Inflammatory macrophage treated with lipopolysaccharide for 1 hour (primary cell): ENCODE measurements around the gene CCM2L.

Experiments
- DNase-seq, 2 donors: peaks; one replicate each; pipeline ENCODE4 v3.0.0-alpha.2; 2020 to 2022

CCM2L gene

DNA sequence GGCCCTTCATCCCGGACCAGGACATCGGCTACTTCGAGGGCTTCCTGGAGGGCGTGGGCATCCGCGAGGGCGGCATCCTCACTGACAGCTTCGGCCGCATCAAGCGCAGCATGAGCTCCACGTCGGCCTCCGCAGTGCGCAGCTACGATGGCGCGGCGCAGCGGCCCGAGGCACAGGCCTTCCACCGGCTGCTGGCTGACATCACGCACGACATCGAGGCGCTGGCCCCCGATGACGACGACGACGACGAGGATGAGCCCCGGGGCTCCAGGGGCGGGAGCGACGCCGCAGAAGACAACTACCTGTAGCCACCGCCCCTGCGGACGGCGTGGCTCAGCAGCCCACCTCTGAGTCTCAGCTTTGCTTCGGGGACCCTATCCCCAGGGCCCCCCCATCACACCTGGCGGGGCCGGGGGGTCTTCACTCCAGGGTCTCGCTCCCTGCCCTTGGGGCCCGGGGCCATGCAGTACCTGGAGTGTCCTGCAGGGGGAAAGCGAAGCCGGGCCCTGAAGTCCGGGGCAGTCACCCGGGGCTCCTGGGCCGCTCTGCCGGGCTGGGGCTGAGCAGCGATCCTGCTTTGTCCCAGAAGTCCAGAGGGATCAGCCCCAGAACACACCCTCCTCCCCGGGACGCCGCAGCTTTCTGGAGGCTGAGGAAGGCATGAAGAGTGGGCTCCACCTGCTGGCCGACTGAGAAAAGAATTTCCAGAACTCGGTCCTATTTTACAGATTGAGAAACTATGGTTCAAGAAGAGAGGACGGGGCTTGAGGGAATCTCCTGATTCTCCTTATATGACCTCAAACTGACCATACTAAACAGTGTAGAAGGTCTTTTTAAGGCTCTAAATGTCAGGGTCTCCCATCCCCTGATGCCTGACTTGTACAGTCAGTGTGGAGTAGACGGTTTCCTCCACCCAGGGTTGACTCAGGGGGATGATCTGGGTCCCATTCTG, 21.0 kb downstream of the CCM2L start:
- peak; percentile 66 to 83 for DNase-seq

DNA sequence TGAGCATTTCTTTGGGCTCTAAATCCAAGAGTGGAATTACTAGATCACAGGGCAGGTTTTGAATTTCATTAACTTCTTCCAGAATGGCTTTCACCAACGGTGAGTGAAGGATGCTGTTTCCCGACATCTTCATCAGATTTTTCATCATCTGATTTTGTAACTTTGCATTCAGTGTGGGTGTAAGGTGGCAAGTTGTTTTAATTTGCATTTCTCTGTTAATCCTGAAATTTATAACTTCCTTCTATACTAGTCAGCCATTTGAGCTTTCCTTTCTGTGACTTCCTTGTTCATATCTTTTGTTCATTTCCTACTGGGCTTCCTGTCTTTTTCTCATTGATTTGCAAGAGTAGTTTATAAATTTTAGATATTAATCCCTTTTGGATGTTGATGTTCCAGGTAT, 23.1 kb downstream of the CCM2L start:
- peak; percentile 76 to 77 for DNase-seq

DNA sequence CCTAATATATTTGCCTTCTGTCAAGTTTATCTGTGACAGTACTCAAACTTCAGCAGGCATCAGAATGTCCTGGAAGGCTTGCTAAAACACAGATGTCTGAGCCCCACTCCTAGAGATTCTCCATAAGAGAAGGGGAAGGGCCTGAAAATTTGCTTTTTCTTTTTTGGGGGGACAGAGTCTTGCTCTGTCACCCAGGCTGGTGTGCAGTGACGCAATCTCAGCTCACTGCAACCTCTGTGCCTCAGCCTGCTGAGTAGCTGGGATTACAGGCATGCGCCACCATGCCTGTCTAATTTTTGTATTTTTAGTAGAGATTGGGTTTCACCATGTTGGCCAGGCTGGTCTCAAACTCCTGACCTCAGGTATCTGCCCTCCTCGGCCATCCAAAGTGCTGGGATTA, 23.5 kb downstream of the CCM2L start:
- DNase-seq = peak; percentile 47 to 56

DNA sequence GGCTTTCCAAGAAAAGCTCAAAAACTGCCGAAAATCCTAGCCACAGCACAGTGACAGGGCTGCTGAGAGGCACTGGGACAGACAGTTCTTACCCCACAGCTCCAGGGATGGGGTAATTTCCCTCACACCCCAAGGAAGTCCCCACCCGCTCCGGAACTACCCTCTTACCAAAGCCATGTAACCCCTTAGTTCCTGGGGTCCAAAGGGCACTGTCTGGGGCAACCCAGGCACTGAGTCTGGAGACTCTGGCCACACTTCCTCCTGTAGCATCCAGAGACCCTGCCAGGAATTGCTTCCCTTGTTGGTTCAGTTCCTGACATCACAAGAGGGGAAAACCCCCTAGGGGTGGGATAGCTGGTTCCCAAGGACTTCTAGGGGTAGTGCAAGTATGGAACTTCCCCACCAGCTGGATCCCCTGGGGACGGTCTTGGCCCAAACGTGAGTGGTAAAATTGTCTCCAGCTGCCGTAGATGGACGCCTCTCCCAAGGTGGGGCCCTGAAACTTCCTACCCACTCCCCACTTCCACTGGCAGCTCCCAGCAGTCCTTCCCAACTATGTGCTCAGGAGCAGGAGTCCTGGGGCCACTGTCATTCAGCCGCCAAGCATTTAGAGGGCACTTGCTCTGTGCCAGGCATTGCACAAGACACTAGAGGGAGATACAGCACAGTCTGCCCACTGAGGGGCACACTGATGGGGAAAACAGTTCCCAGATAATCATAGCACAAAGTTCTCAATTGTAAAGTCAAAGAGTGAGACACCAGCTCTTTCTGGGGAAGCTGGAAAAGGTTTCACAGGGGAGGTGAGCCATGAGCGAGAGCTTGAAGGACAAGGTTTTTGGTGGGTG, 24.6 kb downstream of the CCM2L start:
- peak; percentile 98 to 100 for DNase-seq

DNA sequence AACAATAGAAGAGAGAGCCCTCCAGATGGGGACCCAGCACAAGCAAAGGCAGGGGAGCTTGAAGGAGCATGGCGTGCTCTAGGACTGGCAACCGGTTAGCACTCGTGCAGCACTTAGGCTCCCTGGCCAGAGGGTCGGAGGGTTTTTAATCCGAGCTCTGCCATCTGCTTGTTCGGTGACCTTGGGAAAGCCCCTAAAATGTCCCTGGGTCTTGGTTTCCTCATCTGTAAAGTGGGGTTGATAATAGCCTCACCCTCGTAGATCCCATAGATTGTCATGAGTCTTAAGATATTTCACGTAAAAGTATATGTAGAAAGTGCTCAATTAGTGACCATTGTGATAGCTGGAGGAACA, 25.2 kb downstream of the CCM2L start:
- DNase-seq = peak; percentile 86

DNA sequence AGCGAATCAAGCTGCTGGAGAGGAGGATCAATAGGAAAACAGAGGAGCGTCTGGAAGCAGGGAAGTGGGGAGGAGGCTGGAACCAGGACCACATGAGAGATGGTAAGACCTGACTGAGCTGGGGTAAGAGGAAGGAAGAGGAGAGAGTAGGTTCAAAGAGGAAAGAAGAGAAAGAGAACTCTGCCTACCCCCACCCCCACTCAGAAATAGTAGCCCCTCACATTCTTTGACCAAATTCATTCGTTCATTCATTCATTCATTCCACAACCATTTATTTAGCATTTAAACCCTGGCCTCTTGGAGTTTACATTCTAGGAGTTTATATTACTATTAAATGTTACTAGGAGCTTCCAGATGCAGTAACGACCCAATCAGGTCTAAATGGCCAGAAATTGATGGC, 26.0 kb downstream of the CCM2L start:
- no peak for DNase-seq

DNA sequence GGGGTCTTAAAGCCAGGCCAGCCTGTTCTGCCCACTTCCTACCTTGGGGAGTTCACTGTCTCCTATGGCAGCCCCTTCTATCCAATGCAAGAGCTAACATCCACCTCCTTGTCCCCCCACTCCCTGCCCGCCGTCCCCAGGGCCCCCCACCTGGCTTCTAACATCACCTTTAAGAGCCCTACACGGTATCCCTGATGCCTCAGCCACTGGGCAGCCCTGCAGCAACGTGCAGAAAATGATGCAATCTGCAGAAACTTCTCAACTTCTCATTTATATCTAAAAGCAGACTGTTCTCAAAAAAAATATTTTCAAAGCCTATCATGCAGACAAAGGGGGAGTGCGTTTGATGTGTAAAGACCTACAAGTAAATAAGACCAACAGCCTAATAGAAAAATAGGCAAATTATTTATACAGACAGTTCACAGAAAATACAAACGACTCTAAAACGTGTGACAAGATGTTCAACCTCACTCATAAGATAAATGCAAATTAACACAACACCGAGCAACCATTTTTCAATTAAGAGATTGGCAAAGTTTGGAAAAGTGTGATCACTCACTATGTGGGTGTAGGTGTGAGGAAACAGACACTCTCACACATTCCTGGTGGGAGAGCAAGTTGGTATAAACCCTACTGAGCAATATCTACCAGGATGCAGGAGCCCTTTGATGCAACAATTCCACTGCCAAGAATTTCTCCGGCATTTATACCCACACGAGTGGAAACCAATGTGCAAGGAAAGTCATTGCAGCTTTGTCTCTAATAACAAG, 26.7 kb downstream of the CCM2L start:
- DNase-seq = peak; percentile 69 to 78

DNA sequence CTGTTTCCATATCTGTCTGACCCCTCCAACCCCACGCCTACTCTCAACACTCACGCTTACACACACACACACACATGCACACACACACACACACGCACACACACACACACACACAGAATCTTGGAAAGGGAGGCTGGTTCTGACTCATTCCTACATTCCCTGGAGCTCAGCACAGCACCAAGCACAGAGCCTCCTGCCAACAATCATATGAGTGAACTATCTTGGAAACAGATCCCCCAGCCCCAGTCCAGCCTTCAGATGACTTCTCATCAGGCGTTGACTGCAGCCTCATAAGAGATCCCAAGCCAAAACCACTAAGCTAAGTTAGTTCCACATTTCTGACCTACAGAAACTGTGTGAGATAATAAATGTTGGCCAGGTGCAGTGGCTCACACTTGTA, 27.7 kb downstream of the CCM2L start:
- peak in 1 of 2 donors; percentile 40 for DNase-seq

DNA sequence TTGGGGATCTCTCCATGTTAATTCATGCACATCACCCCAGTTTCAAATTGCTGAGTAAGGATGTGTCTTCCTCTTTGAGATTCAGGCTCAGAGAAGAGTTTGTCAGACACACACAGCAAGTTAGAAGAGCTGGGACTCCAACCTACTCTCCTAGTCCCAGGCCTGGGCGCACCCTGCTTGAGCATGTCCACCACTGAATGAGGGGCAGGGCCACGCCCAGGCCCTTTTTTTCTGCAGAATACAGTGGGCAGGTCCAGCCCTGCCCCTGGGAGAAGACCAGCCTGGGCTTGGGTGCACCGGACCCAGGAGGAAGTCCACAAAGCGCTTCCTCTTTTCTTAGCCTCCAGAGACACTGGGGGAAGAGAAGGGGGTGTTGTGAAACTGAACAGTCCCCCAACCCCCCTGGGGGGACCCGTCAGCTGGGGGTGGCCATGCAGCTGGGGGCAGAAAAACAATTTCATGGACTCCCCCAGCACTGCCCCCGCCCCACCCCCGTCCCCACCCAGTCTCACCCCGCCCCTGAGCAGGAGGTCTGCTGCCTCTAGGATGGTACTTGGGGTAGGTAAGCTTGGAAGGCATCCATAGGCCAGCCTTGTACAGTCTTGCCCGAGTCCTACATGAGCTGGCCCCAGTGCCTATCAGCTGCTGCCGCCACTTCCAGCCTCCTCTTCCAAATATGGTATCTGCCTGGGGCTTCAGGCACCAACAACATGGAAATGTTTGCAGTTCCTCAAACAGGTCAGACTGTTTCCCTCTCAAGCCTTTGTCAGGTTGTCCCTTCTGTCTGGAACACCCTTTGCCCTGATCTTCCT, 30.1 kb downstream of the CCM2L start:
- DNase-seq = peak; percentile 86 to 97

DNA sequence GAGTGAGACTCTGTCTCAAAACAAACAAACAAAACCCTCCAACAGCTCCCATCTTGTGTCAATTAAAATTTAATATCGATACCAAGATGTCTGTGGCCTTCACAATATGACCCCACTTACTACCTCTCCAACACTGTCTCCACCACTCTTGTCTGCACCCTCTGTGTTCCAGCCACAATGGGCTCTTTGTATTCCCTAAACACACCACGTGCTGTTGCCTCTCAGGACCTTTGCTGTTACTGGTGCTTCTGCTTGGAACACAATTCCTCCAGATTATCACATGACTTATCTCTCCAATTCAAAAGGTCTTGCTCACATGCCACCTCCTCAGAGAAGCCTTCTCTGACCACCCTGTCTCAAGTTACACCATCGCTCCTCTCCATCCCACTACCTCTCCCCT, 35.8 kb downstream of the CCM2L start:
- no peak for DNase-seq

DNA sequence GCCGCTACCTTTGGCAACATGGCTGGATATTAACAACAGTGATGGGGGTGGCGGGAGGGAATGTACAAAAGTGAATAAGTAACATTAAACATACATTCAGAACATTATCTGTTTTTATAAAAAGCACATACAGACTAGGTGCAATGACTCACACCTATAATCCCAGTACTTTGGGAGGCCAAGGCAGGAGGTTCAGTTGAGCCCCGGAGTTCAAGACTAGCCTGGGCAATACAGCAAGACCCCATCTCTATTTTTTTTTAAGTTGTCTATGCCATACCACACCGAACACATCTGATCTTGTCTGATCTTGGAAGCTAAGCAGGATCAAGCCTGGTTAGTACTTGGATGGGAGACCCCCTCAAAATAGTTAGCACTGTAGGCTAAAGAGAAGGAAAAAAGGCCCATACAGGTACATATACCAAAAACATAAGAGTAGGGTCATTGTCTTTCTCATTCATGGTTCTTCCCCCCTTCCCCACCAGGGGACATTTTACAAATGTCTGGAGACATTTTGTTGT, 40.1 kb downstream of the CCM2L start:
- no peak for DNase-seq

DNA sequence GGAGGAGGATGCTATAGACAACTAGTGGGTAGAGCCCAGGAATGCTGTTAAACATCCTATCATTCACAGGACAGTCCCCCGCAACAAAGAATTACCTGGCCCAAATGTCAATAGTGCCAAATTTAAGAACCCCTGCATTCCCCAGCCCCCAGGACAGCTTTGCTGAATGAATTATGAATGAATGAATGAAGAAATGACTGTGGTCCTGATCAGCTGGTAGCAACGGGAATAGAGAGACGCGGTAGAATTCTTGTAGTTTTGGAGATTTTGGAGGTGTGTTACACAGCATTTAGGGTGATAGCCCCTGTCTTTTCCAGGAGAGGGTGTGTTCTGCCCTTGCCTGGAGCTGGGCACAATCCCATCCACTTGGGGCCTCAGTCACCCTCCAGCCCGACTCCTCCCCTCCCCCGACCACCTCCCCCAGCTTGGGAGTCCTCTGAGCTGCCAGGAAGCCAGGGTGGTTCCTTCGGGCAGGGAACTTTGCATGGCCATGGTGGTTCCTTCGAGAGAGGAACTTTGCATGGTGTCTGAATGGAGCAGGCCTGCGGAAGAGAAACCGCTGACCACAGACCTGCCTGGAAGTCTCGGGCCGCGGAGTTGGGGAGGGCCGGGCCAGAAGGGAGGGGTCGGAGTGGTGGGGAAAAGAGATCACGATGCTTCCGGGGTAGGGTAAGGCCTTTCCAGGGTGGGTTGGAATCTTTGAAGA, 40.8 kb downstream of the CCM2L start:
- DNase-seq = peak; percentile 82 to 86

DNA sequence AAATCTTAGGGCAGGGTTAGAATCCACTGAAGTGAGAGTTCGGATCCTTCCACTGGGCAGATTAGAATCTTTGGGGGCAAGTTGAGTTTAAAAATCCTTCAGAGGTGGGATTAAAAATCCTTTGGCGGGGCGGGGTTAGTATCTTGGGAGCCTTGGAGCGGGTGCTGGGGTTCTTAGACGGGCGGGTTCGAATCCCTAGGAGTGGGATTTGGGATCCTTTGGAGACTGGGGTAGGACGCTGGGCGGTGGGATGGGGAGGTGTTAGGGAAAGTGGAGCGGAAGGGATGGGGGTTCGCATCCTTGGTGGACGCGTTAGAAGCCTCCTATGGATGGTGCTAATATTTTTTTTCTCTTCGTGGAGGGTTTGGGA, 41.5 kb downstream of the CCM2L start:
- no peak for DNase-seq

DNA sequence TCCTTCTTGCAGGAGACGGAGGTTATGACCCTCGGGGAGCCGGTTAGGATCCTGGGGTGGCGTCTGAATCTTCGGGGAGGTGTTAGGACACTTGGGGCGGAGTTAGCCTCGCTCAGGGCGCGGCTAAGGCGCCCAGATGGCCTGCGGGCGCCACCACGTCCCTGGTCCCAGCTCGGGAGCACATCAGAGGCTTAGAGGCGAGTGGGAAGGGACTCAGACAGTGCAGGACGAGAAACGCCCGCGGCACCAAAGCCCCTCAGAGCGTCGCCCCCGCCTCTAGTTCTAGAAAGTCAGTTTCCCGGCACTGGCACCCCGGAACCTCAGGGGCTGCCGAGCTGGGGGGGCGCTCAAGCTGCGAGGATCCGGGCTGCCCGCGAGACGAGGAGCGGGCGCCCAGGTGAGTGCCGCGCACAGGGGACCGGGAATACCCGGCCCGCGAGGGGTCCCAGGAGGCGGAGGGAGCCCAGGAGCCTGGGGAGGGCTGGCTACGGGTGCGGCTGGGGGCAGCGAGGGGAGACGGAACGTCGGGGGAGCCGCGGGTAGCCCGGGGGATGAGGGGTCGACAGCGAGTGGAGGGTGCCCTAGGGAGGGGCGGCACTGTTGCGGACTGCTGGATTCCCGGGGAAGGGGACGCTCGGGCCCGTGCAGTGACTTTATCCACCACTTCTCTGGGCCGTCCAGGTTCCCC, 42.0 kb downstream of the CCM2L start, which contains the start of gene HCK:
HCK (plus strand) TSS at position 153 of the 688 bp plus-strand sequence.
- DNase-seq = peak; percentile 88 to 92

DNA sequence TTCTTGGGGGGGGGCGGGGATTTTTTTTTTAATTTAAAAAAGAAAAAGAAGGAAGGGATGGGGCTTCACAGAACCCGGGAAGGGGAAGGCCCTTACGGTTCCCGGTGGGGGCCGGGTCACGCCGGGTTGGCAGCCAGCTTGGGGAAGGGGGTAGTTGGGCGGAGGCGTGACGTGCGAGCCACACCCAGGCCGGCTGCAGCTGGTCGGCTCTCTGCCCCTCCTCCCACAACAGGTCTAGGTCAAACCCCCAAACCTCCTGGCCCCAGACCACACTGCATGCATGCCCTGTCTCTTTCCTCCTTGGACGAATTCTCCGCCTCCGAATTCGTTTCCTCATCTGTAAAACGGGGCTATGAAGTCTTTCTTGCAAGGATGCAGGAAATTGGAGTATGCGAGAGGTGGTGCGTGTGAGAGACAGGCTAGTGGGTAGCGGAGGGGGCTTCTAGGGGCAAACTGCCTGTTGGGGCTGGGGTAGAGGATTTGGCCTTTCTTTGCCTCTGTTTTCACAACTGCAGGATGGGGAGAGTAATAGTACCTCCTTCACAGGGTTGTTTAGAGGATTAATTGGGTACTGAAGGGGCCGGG, 42.6 kb downstream of the CCM2L start:
- peak; percentile 93 for DNase-seq

DNA sequence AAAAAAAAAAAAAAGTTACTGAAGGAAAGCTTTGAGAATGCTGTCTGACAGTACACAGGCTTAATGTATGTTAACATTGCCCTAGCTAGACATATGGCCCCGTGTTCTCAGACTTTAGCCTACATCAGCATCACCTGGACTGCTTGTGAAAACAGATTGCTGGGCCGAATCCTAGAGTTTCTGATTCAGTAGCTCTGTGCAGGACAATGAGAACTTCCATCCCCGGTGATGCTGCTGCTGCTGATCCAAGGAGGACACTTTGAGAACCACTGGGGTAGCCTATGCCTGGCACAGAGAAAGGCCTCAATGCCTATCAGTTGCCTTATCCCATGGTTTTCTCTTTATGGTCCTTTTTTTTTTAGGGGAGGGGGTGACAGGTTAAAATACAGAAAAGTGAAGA, 43.4 kb downstream of the CCM2L start:
- DNase-seq = peak in 1 of 2 donors; percentile 39

DNA sequence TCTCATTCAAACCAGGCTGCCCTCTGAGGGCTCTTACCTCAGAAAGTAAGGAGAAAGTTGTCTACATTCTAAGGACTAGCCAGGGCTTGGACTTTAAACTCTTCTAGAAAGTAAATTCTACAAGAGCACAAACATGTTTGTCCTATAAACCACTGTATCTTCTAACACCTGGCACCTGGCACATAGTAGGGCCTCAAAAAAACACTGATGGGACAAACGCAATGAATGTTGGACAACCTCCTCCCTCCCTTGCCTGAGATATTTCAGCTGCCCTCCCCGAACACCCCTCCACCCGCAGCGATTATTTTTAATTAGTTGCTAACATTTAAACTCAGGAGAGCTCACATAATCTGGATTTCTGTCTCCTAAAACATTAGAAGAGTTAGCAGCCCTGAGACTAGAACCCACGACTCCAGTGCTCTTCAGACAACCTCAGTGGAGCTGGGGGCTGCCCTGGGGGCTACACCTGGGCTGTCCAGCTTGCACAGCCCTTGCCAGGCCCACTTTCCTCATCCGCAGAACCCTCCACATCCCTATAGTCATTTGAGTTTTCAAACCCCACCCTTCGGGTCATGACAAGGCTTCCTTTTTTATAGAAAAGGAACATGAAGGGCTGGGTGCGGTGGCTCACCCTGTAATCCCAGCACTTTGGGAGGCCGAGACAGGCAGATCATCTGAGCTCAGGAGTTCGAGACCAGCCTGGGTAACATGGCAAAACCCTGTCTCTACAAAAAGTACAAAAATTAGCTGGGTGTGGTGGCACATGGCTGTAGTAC, 46.7 kb downstream of the CCM2L start:
- peak; percentile 71 to 72 for DNase-seq

DNA sequence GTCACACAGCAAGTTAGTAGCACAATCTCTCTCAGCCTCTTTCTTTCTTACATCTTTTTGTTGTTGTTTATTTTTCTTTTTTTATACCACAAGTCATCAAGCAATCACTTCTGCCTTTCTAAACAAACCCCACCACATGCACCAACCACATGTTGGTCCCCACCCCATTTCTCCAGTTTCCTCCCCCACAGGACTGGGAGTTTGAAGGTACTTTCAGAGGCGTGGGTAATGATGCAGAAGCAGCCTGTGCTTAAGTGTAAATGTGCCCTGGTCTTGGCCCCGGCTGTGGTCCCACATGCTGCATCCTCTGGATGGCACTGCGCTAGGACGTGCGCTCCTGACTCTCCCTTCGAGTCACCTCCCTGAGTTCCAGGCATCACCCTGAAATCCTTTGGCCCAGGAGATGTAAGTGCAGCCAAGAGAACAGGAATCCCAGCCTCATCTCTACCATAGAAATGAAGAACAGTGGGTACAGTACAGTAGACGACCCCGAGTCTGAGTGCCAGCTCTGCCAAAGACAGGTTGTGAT, 47.5 kb downstream of the CCM2L start:
- DNase-seq = peak in 1 of 2 donors; percentile 86

DNA sequence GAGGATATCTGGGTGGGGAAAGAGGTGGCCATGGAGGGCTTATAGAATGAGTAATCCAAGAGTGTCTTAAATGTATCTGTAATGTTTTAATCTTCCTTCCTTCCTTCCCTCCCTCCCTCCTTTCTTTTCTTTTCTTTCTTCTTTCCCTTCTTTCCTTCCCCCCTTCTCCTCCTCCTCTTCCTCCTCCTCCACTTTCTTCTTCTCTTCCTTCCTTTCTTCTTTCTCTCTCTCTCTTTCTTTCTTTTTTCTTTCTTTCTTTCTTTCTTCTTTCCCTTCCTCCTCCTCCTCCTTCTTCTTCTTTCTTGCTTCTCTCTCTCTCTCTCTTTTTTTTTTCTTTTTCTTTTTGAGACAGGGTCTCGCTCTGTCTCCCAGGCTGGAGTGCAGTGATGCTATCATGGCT, 49.0 kb downstream of the CCM2L start:
- no peak for DNase-seq
